ENCODE results near the gene C22orf31.

- no peak for TF ChIP-seq CTCF (IDR thresholded peaks at IDR 0.05; ENCODE audit: low read length)
- TF ChIP-seq EZH2 (optimal IDR thresholded peaks at IDR 0.05; ENCODE audit: low read depth, low read length), result no peak
Measured at GRCh38 chr22:29109822-29110221, 48.2 kb upstream of the C22orf31 start.

All from MM.1S (cell line).